Cardiac muscle cell (in vitro differentiated cells and primary cell): ENCODE results near the gene FRAS1. TPM values are rescaled to one million over a fixed set of nuclear protein-coding genes. Genes with fewer than 3 reads are reported as not detected.

Source experiments
- DNase-seq, 2 donors: peaks; one replicate each; pipeline versions ENCODE4 v3.0.0 to v3.0.0-alpha.2; 2010 to 2017; ENCODE audit warnings: low read depth in 1 of 2, low spot score in 1 of 2
- H3K27ac ChIP-seq: fragments of 200-600 bp; sonication (generic); 2 replicates; pipeline ENCODE4 v1.5.1; 2016
- H3K27me3 ChIP-seq: fragments of 200-600 bp; sonication (generic); 2 replicates; pipeline ENCODE4 v1.6.0; 2016; ENCODE audit warnings: control low read depth
- H3K36me3 ChIP-seq: fragments of 200-600 bp; sonication (generic); 2 replicates; pipeline ENCODE4 v1.5.1; 2016; ENCODE audit warnings: control low read depth
- H3K4me1 ChIP-seq: fragments of 200-600 bp; sonication (generic); 2 replicates; pipeline ENCODE4 v1.8.1; 2017; ENCODE audit warnings: low read depth, mild to moderate bottlenecking, mixed run types
- H3K4me3 ChIP-seq: fragments of 200-600 bp; sonication (generic); 2 replicates; pipeline ENCODE4 v1.5.1; 2016; ENCODE audit warnings: mild to moderate bottlenecking
- H3K9me3 ChIP-seq: fragments of 200-600 bp; sonication (generic); 2 replicates; pipeline ENCODE4 v1.5.1; 2017; ENCODE audit warnings: low read depth, mild to moderate bottlenecking, control low read depth
- CTCF ChIP-seq: IDR thresholded peaks from 2 replicates; pipeline ENCODE4 v1.5.1; 2012; ENCODE audit warnings: low read depth, mild to moderate bottlenecking, low read length
- polyA plus RNA-seq: library from polyadenylated mRNA; unstranded; fragments of >200 nt; fragmentation: Nextera tagmentation; extraction: Ambion mirVana; gene quantifications from 2 replicates; pipeline ENCODE4 v1.2.1, GENCODE V29; 2016
- total RNA-seq: library from RNA; depleted of rRNA; stranded (reverse); fragments of >200 nt; gene quantifications from 2 replicates; pipeline ENCODE4 v1.2.3, GENCODE V29; 2016

The FRAS1 gene
- total and polyA plus RNA-seq, 2 experiments from 2014 or later = 4.4 to 20.4 TPM

- H3K36me3 ChIP-seq = no peaks in the 10 kb centered on the region
- DNase-seq = no peak
These were observed 528.5 kb downstream of the FRAS1 start for GRCh38 chr4:78585633-78586032.

GRCh38 chr4:78588894-78589545 is 531.9 kb downstream of the FRAS1 start:
- Histone ChIP-seq H3K4me3 (no peak overlapping the region), H3K9me3 (no peaks in the 10 kb centered on the region), H3K36me3 (no peaks in the 10 kb centered on the region), H3K27ac (no peak overlapping the region), H3K4me1 (no peaks in the 10 kb centered on the region), H3K27me3 (no peaks in the 10 kb centered on the region)
- no peak for TF ChIP-seq CTCF
- DNase-seq = peak in 1 of 2 donors; percentile 73

More at GRCh38 chr4:78585633-78586032, 528.5 kb downstream of the FRAS1 start:
- TF ChIP-seq CTCF = no peak
- Histone ChIP-seq H3K9me3 (no peaks in the 10 kb centered on the region), H3K4me3 (no peak overlapping the region), H3K27ac (no peak overlapping the region), H3K4me1 (no peaks in the 10 kb centered on the region), H3K27me3 (no peaks in the 10 kb centered on the region)

GRCh38 chr4:78591404-78591803 is 534.3 kb downstream of the FRAS1 start:
- Histone ChIP-seq H3K36me3 (no peaks in the 10 kb centered on the region), H3K4me3 (no peak overlapping the region), H3K27ac (no peak overlapping the region), H3K27me3 (no peaks in the 10 kb centered on the region), H3K4me1 (no peaks in the 10 kb centered on the region), H3K9me3 (no peaks in the 10 kb centered on the region)
- no peak for TF ChIP-seq CTCF
- DNase-seq = no peak

GRCh38 chr4:78592088-78592783 is 535.1 kb downstream of the FRAS1 start:
- Histone ChIP-seq H3K27ac (no peak overlapping the region), H3K36me3 (no peaks in the 10 kb centered on the region), H3K4me1 (no peaks in the 10 kb centered on the region), H3K27me3 (no peaks in the 10 kb centered on the region), H3K4me3 (no peak overlapping the region), H3K9me3 (no peaks in the 10 kb centered on the region)
- DNase-seq = no peak
- peak; percentile 16 for TF ChIP-seq CTCF

Other genes starting within 250 kb of the FRAS1 start
- 6.4 and 10.6 TPM in 2 replicates for gene CNOT6L, start 238.0 kb upstream of the FRAS1 start, total RNA-seq
- 6.5 and 7.4 TPM in 2 replicates for gene CNOT6L, start 238.0 kb upstream of the FRAS1 start, polyA plus RNA-seq
- gene MRPL1, start 194.5 kb upstream of the FRAS1 start, total RNA-seq = 18.2 and 21.2 TPM in 2 replicates
- 17.1 and 30.9 TPM in 2 replicates for gene MRPL1, start 194.5 kb upstream of the FRAS1 start, polyA plus RNA-seq